Measurements from ENCODE around the gene STK40.

Gene STK40

DNA sequence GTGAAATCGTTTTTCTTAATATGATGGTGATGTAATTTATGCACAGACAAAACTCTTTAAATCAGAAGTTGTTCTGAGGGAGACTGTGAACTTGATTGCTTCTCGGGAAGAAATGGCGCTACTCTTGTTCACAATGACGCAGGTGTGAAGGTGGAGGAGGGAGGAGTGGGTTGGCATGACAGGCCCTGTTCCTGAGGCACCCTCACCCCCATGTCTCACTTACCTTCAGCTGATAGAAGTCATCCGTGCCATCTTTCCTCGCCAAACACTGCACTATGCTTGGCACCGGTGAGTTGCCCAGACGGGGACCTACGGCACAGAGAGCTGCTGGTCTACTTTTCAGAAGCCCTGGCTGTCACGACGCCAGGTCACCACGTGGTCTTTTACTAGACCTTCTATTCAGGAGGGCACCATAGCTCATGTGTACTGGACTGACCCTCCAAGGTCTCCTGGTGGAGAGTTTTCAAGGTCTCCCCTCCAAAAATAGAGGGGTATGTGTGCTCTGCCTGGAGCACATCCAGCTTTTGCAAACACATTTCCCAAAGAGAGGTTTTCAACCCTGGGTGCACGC is 27.1 kb downstream of the STK40 start:
- no peaks in the 10 kb centered on the region for H3K79me2 ChIP-seq (ENCODE audit: low read length)
- TF ChIP-seq EZH2phosphoT487 (IDR thresholded peaks at IDR 0.05; ENCODE audit: low read depth) = no peak
- TF ChIP-seq, protein P1, sequence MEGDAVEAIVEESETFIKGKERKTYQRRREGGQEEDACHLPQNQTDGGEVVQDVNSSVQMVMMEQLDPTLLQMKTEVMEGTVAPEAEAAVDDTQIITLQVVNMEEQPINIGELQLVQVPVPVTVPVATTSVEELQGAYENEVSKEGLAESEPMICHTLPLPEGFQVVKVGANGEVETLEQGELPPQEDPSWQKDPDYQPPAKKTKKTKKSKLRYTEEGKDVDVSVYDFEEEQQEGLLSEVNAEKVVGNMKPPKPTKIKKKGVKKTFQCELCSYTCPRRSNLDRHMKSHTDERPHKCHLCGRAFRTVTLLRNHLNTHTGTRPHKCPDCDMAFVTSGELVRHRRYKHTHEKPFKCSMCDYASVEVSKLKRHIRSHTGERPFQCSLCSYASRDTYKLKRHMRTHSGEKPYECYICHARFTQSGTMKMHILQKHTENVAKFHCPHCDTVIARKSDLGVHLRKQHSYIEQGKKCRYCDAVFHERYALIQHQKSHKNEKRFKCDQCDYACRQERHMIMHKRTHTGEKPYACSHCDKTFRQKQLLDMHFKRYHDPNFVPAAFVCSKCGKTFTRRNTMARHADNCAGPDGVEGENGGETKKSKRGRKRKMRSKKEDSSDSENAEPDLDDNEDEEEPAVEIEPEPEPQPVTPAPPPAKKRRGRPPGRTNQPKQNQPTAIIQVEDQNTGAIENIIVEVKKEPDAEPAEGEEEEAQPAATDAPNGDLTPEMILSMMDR (IDR thresholded peaks at IDR 0.05; ENCODE audit: low read depth, low read length) = no peak
- no peaks in the 10 kb centered on the region for H4K20me1 ChIP-seq (ENCODE audit: insufficient read depth, low read length)
- no peak overlapping the region for H3K27ac ChIP-seq (ENCODE audit: low read length)
- no peaks in the 10 kb centered on the region for H3K27me3 ChIP-seq (ENCODE audit: low read depth, low read length)
- no peaks in the 10 kb centered on the region for H3K9me3 ChIP-seq (ENCODE audit: insufficient read depth, low read length)
- H3K4me3 ChIP-seq (ENCODE audit: low read length) = no peak overlapping the region
- no peaks in the 10 kb centered on the region for H3K4me1 ChIP-seq (ENCODE audit: low read length)
- no peaks in the 10 kb centered on the region for H3K36me3 ChIP-seq (replicated peaks; ENCODE audit: low read depth, low read length)
- no peak overlapping the region for H3K9ac ChIP-seq (ENCODE audit: low read length)
- no peak overlapping the region for H3K4me2 ChIP-seq (ENCODE audit: low read length)
- no peak overlapping the region for H2AFZ ChIP-seq (ENCODE audit: low read depth, low read length)

DNA sequence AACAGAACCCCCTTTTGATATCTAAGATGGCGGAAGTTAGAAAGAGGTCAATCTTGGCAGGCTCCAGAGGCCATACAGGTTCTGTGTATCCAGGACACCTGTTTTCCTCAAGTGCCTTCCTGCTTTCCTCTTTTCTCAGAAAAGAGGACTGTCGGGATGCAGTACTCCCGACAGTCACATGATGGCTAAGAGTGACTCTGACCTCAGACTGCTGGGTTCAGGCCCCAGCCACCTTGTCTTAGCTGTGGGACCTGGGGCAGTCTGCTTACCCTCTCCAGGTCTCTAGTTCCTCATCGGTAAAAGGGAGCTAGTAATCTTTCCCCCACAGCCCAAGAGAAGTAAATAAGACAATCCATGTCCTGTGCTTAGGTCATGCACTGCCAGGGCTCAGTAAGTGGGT is 29.9 kb downstream of the STK40 start:
- Histone ChIP-seq H3K9me3 (ENCODE audit: insufficient read depth, low read length) (no peaks in the 10 kb centered on the region), H3K9ac (ENCODE audit: low read length) (no peak overlapping the region), H2AFZ (ENCODE audit: low read depth, low read length) (no peak overlapping the region), H3K36me3 (replicated peaks; ENCODE audit: low read depth, low read length) (no peaks in the 10 kb centered on the region), H3K4me3 (ENCODE audit: low read length) (no peak overlapping the region), H3K27ac (ENCODE audit: low read length) (no peak overlapping the region), H3K4me2 (ENCODE audit: low read length) (no peak overlapping the region), H3K4me1 (ENCODE audit: low read length) (peaks cover 10% of the 10 kb centered on the region), H3K79me2 (ENCODE audit: low read length) (no peaks in the 10 kb centered on the region), H4K20me1 (ENCODE audit: insufficient read depth, low read length) (no peaks in the 10 kb centered on the region), H3K27me3 (ENCODE audit: low read depth, low read length) (no peaks in the 10 kb centered on the region)
- TF ChIP-seq, protein P1 (IDR thresholded peaks at IDR 0.05; ENCODE audit: low read depth, low read length) = no peak
- TF ChIP-seq EZH2phosphoT487 (IDR thresholded peaks at IDR 0.05; ENCODE audit: low read depth) = no peak

DNA sequence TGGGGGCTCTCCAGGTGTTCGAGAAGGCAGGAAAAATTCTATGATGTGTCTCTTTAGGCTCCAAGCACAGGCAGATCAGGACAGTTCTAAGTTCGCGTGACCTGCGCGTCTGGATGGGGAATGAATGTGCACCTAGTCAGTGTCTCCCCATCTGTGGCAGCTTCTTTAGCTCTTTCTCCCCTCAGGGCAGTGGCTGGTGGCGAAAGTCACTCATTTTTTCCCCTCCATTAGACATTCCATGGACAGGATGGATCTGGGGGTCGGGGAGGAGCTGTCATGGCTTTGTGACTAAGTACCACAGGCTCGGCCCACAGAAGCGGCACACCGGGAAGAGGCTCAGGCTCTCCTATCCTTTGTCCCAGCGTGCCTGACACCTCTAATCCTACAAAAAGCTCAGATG is 31.2 kb downstream of the STK40 start:
- H3K9me3 ChIP-seq (ENCODE audit: insufficient read depth, low read length) = no peaks in the 10 kb centered on the region
- no peak overlapping the region for H2AFZ ChIP-seq (ENCODE audit: low read depth, low read length)
- no peaks in the 10 kb centered on the region for H3K79me2 ChIP-seq (ENCODE audit: low read length)
- no peak overlapping the region for H3K9ac ChIP-seq (ENCODE audit: low read length)
- no peak overlapping the region for H3K27ac ChIP-seq (ENCODE audit: low read length)
- no peak overlapping the region for H3K4me3 ChIP-seq (ENCODE audit: low read length)
- no peak overlapping the region for H3K4me2 ChIP-seq (ENCODE audit: low read length)
- no peaks in the 10 kb centered on the region for H4K20me1 ChIP-seq (ENCODE audit: insufficient read depth, low read length)
- no peaks in the 10 kb centered on the region for H3K36me3 ChIP-seq (replicated peaks; ENCODE audit: low read depth, low read length)
- TF ChIP-seq, protein P1 (IDR thresholded peaks at IDR 0.05; ENCODE audit: low read depth, low read length) = no peak
- TF ChIP-seq EZH2phosphoT487 (IDR thresholded peaks at IDR 0.05; ENCODE audit: low read depth) = no peak
- H3K27me3 ChIP-seq (ENCODE audit: low read depth, low read length) = no peaks in the 10 kb centered on the region
- H3K4me1 ChIP-seq (ENCODE audit: low read length) = peaks cover 23% of the 10 kb centered on the region

DNA sequence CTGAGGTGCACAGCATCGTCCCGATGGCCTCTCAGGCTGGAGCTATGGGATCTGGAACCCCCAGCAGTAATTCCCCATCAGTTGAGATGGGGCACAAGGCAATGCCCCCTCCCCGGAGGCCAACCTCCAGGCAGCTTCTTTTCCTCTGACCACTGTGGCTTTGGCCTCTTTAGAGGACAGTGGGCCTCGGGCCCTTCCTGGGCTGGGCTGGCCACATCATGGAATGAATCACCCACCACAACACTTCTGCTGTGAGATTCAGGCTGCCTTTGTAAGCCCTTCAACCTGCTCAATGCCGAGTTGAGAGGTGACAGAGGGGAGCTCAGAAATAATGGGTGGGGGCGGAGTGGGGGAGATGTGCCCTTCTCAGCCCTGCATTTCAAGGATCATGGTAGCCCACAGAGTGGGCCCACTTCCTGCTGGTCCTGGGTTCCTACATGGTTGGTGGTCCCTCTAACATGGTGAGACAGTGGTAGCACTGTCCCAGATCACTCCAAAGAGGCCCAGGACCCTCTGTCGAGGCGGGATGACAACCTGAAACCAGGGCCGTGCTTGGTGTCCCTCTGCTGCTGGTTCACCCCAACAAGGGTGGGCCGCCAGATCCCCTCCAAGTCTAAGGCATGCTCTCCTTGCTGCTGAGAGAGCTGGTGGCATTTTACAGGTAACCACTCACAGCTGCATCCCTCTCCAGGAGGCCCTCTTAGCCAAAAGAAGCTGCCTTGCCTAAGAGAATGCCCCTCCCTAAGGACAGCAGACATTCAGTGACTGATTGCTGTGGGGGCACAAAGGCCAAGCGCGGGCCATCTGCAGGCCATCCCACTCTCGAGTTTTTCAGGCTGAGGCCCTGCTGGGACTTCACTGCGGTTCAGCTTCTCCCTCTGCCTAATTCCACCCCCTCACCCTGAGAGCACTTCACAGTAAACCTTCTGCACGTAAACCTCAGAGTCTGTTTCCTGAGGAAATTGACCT is 32.5 kb downstream of the STK40 start:
- Histone ChIP-seq H3K4me3 (ENCODE audit: low read length) (no peak overlapping the region), H3K9ac (ENCODE audit: low read length) (no peak overlapping the region), H3K4me2 (ENCODE audit: low read length) (no peak overlapping the region), H2AFZ (ENCODE audit: low read depth, low read length) (no peak overlapping the region), H4K20me1 (ENCODE audit: insufficient read depth, low read length) (peaks cover 5% of the 10 kb centered on the region), H3K27ac (ENCODE audit: low read length) (no peak overlapping the region), H3K79me2 (ENCODE audit: low read length) (no peaks in the 10 kb centered on the region), H3K27me3 (ENCODE audit: low read depth, low read length) (no peaks in the 10 kb centered on the region), H3K4me1 (ENCODE audit: low read length) (peaks cover 34% of the 10 kb centered on the region), H3K9me3 (ENCODE audit: insufficient read depth, low read length) (no peaks in the 10 kb centered on the region), H3K36me3 (replicated peaks; ENCODE audit: low read depth, low read length) (no peaks in the 10 kb centered on the region)
- TF ChIP-seq EZH2phosphoT487 (IDR thresholded peaks at IDR 0.05; ENCODE audit: low read depth) = no peak
- TF ChIP-seq, protein P1 (IDR thresholded peaks at IDR 0.05; ENCODE audit: low read depth, low read length) = no peak
